ENCODE results near the gene LATS1.

LATS1 gene

GRCh38 chr6:149627672-149628071 lies 90.2 kb downstream of the LATS1 start:
- no peak for DNase-seq (ENCODE audit: low read depth, low spot score)
- no peak overlapping the region for H3K27ac ChIP-seq (ENCODE audit: low read length)
- no peaks in the 10 kb centered on the region for H3K4me1 ChIP-seq (ENCODE audit: control insufficient read depth, insufficient read depth, low read length)
- H3K9me3 ChIP-seq (ENCODE audit: control insufficient read depth, insufficient read depth, low read length), result no peaks in the 10 kb centered on the region
- H3K4me3 ChIP-seq (ENCODE audit: low read length), result no peak overlapping the region
- no peaks in the 10 kb centered on the region for H3K27me3 ChIP-seq (ENCODE audit: control insufficient read depth, insufficient read depth, low read length)
- no peaks in the 10 kb centered on the region for H3K36me3 ChIP-seq (ENCODE audit: control insufficient read depth, insufficient read depth, low read length)

- no peak for DNase-seq (ENCODE audit: low read depth, low spot score)
- H3K4me1 ChIP-seq (ENCODE audit: control insufficient read depth, insufficient read depth, low read length), result no peaks in the 10 kb centered on the region
- no peak overlapping the region for H3K4me3 ChIP-seq (ENCODE audit: low read length)
- H3K27me3 ChIP-seq (ENCODE audit: control insufficient read depth, insufficient read depth, low read length), result no peaks in the 10 kb centered on the region
- H3K36me3 ChIP-seq (ENCODE audit: control insufficient read depth, insufficient read depth, low read length), result no peaks in the 10 kb centered on the region
- H3K9me3 ChIP-seq (ENCODE audit: control insufficient read depth, insufficient read depth, low read length), result no peaks in the 10 kb centered on the region
- H3K27ac ChIP-seq (ENCODE audit: low read length), result no peak overlapping the region
- WGBS (ENCODE audit: insufficient coverage, insufficient read length), result no CpG with 5 or more reads among the region's 5 CpGs
Observed at GRCh38 chr6:149615805-149616204, 102.1 kb downstream of the LATS1 start.

GRCh38 chr6:149614337-149614736 lies 103.6 kb downstream of the LATS1 start:
- DNase-seq (ENCODE audit: low read depth, low spot score), result no peak
- Histone ChIP-seq H3K4me3 (ENCODE audit: low read length) (no peak overlapping the region), H3K27me3 (ENCODE audit: control insufficient read depth, insufficient read depth, low read length) (no peaks in the 10 kb centered on the region), H3K4me1 (ENCODE audit: control insufficient read depth, insufficient read depth, low read length) (no peaks in the 10 kb centered on the region), H3K27ac (ENCODE audit: low read length) (no peak overlapping the region), H3K9me3 (ENCODE audit: control insufficient read depth, insufficient read depth, low read length) (no peaks in the 10 kb centered on the region), H3K36me3 (ENCODE audit: control insufficient read depth, insufficient read depth, low read length) (no peaks in the 10 kb centered on the region)
- WGBS (ENCODE audit: insufficient coverage, insufficient read length), result no CpG with 5 or more reads among the region's 4 CpGs

- Histone ChIP-seq H3K27ac (ENCODE audit: low read length) (no peak overlapping the region), H3K36me3 (ENCODE audit: control insufficient read depth, insufficient read depth, low read length) (no peaks in the 10 kb centered on the region), H3K9me3 (ENCODE audit: control insufficient read depth, insufficient read depth, low read length) (no peaks in the 10 kb centered on the region), H3K4me1 (ENCODE audit: control insufficient read depth, insufficient read depth, low read length) (no peaks in the 10 kb centered on the region), H3K27me3 (ENCODE audit: control insufficient read depth, insufficient read depth, low read length) (no peaks in the 10 kb centered on the region), H3K4me3 (ENCODE audit: low read length) (no peak overlapping the region)
- no peak for DNase-seq (ENCODE audit: low read depth, low spot score)
- no CpG with 5 or more reads among the region's 7 CpGs for WGBS (ENCODE audit: insufficient coverage, insufficient read length)
Observed at GRCh38 chr6:149608381-149608982, 109.4 kb downstream of the LATS1 start.

Data from iPS DF 6.9 (cell line).